ENCODE results near the gene PDE2A.

PDE2A gene

DNA sequence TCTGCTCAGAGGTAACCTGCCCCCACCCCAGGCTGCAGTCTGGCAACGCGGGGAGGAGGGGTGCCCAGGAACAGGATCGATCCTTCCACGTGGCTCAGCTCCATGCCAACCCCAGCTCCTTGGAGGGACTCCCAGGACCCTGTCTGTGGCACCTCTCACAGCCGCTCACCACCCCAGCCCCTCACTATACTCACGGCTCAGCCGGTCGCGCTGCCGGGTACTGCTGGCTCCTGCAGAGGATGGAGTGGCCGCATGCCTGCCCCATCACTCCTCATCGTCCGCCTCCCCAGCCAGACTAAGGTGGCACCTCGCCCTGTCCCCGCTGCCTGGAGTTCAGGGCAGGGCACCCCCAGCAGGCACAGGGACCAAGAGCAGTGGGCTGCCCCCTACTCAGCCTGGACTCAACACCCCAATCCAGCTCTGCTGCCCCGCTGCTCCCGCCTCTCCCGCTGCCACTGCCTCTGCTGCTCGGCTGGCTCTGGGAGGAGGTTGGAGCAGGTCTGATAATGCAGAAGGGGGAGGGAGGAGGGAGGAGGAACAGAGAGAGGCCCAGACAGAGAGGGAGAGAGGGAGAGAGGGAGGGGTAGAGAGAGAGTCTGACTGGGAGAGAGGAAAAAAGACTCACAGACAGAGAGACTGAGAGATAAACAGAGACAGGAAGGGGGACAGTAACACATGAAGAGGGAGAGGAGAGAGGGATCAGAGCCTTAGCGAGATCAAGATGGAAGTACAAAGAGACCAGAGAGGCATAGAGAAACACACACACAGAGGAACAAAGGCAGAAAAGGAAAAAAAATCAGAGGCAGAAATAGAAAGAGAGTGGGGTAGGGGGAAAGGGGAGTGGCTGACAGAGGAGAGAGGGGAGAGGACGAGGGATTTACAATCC lies at the start of gene PDE2A:
TSS of gene PDE2A (minus strand) at position 480 of the 886 bp plus-strand sequence. CDS start at position 265, 215 bp downstream.
- DNase-seq = no peak

DNA sequence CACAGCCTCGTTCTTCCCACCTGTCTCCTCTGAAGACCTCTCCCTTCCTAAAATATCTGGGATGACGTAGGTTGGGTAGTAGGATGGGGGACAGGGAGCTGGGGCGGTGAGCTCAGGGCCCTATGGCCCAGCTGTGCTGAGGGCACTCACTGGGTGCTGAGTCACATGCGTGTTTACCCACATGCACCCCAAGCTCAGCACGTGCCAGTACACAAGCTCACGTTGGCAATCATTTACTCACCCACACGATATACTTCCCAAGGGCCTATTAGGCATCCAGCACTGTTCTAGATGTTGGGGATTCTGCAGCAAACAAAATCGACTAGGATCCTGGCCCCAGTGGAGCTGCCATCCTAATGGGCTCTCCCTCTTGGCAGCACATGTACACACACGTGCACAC lies 49.3 kb upstream of the PDE2A start:
- no peak for DNase-seq

DNA sequence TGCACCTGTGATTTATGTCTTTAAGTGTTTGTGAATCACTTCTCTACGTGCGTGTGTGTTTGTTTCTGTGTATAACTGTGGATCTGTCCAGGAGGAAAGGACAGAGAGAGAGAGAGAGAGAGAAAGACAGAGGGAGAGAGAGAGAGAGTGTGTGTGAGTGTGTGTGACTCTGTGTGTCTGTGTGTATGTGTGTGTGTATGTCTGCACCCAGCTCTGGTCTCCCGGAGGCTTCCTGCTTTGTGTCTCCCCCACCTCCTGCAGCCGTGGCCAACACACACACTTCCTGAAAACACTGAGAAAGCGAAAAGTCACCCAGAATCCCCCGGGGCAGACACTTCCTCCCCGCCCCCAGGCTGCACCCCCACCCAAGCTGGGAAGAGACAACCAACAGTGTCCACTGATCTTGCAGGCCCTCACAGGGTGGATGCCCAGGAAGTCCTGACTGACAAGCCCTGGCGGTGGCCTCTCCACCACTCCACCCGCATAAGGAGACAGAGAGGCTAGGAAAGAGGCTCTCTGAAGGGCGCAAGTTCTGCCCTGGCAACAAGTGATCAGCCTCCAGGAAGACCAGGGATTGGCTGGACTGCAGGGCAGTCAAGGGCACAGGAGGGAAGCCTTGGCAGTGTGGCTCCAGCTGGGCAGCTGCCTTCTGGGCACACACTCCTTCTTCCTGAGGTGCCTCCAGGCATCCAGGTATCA lies 48.0 kb upstream of the PDE2A start:
- DNase-seq = peak; percentile 91

DNA sequence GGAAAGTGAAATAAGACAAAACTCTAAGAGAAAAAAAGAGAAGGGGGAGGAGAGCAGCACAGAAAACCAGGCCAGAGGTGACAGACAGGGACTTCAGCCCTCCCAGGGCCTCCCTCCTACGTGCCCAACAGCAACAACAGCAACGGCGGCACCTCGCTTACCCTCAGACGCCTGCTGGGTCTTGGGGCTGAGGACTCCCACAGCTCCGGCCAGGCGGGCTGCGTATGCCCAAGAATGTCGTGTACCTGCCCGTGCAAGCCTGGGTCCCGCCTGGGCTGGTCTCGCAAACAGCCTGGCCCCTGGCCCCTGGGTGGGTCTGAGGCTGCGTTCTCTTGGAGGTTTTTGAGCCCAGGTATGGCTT lies 47.4 kb upstream of the PDE2A start:
- DNase-seq = peak; percentile 40

DNA sequence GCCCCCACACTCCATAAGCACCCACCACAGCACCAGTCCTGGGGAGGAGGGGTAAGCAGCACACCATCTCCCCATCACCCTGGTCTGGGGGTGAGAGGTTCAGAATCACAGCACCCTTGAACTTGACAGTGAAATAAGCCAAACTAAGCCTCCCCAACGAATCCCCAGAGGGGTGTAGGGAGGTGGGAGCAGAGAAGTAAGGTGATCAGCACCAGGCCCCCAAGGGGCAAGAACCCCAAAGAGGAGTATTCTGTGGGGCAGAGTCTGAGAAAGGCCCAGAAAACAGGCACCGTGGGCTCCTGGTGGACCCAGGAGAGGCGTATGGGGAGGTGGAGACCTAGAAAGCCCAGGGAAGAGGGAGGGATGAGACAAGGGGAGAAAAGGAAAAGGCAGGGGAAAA lies 47.1 kb upstream of the PDE2A start:
- no peak for DNase-seq

DNA sequence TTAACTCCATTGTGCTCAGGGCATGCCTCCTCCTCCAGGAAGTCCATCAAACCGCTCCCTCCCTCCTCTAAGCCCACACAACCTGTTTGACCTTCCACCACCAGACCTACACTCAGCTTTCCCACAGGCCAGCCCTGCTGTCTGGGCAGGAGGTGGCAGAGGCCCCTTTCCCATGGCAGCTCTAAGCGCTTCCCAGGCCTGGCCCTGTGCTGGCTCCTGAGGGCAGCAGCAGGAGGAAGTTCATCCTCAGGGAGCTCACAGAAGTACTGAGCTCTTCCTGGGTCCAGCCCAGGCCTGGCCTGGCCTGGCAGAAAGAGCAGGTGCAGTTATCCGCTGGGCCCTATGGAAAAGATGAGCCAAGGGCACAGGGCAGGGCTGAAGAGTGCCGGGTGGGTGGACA lies 46.6 kb upstream of the PDE2A start:
- no peak for DNase-seq

DNA sequence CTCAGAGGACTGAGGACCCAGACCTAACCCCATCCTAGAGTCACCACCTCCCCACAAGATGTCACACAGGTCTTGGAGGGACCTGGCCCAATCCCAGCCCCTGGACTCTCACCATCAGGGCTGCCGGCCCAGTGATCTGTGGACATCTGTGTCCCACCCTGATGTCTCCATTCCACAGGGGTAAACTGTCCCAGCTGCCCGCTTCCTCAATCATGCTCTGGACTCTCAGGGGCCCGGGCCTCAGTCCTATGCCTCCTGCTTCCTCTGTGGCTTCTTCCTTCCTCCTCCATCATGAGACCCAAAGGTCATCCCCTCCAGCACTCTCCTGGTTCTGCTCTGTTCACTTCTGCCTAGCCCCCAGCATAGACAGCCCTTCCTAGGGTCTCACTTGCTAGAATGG lies 45.8 kb upstream of the PDE2A start:
- no peak for DNase-seq

DNA sequence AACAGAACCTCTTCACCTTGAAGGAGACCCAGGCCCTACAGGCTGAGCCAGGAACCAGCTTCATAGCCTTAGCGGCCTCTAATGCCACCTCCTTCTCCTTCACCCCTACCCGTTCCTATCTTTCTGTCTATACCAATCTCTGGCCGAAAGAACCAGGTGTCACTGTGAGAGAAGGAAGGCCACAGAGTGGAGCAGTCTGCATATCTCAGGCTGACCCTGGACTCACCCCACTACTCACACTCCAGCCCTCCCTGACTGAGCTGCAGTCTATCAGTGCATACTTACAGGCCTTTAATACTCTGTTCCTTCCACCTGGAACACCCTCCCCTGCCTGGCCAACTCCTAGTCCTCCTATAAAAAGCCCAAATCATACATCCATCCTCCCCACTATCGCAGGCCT lies 45.3 kb upstream of the PDE2A start:
- no peak for DNase-seq

DNA sequence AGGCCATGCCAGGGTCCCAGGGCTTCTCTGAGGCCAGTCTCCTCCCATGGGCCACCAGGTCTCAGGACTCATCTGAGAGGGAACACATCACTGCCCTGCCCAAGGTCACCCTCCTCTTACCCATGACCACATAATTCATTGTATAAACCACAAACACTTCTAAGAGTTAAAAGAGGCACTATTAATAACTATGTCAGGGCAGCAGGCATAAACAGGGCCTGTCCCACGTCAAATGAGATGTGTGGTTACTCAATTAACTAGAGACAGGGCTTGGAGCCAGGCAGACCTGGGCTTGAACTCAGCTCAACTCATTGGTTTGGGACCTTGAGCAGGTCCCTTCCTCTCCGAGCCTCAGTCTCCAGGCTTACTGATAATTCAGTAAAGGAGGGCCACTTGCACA lies 44.9 kb upstream of the PDE2A start:
- DNase-seq = no peak

DNA sequence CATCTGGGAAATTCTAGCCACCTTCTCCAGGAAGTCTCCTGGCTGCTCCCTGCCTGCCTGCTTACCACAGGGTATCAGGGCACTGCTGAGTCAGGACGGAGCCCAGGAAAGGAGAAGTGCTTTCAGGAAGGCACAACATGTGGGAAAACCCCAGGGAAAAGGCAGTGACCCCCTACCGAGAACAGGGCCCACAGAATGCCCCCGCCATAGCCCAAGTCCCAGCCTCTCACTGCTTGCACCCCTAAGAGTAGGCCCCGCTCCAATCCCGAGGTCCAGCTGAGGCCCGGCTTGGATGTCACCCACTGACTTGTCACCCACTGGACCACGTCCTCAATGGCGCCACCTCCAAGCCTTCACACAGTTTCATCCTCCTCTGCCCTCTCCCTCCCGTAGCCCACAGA lies 43.9 kb upstream of the PDE2A start:
- no peak for DNase-seq

DNA sequence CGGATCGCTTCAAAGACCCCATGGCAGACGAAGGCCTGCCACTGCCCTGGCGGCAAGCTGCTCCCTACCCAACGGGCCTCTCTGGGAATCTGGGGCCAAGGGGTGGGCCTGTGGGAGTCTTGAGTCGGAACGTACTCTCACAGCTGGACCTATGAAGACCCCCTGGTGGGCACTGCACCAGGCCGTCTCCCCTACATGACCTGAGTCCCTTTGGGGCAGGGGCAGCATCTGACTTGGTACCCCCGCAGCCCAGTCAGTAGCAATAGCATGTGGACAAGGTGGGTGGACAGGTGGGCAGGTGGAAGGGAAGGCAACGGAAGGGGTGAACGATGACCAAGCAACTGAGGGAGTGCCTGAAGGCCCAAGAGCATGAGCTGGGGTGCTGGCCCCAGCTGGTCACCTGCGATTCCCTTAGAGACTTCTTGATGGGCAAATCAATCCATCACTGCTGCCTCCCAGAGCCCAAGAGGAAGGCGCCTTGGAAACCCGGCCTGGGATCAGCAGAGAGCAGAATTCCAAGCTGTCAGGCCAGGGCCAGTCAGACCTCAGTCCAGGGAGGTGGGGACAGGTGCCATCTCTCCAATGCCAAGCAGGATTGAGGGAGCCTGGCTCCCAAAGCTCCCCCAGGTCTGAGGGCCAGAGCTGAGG lies 42.7 kb upstream of the PDE2A start:
- no peak for DNase-seq

DNA sequence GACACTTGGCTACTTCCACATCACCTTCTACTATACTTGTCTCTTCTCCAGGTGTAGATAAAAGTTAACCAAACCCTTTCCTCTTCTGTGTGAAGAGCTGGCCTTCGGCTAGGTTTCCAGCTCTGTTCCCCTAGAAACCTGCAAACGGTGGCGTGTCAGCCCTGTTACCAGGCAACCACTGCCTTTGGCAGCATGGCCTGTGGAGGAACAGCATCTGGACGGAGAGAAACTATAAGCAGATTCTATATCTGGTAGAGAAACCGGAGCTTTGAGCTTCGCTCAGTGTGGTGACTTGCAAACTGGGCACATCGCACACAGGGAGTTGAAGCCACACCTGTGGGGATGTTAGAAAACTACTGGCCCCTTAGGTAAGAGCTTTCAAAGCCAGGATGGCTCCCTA lies 42.1 kb upstream of the PDE2A start:
- DNase-seq = no peak

DNA sequence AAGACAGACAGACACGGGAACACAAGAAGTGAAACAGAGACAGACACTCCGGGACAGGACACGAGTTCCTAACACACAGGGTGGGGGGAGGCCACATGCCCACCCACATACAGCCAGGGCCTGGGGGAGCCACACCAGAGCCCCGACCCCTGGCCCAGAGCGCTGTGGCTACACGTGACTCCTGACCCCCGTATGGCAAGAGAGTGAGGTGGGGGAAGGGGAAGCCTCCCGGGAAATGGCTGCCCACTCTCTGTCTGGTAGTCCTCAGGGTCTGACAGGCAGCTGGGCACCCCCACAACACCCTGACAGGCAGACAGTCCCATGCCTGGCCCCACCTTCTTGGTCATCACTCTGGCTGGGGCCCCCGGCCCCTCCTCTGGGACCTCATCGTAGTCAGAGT lies 38.6 kb upstream of the PDE2A start:
- no peak for DNase-seq

DNA sequence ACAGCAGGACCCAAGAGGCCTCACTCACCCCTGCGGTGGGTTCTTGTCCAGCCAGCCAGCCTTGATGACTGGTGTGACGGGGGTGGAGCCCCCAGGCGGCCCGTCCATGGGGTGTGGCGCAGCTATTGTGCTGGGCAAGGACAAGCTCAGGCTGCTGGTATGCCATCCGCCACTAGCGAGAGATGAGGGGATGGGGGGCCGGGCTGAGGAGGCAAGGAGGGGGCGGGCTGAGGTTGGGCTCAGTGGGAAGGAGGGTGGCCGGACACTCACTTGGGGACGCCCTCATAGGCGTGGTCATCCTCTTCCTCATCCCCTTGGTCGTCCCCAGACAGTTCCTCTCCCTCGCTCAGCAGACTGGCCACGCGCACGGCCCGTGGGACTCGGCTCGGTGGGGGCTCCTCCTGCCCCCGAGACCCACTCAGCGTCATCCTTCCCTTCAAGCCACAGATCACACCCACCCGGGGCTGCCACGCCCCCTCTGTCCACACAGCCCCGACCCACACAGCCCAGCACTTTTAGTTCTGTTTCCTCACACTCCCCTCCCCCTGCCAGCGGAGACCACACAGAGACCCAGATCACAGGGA lies 38.0 kb upstream of the PDE2A start:
- DNase-seq = no peak

DNA sequence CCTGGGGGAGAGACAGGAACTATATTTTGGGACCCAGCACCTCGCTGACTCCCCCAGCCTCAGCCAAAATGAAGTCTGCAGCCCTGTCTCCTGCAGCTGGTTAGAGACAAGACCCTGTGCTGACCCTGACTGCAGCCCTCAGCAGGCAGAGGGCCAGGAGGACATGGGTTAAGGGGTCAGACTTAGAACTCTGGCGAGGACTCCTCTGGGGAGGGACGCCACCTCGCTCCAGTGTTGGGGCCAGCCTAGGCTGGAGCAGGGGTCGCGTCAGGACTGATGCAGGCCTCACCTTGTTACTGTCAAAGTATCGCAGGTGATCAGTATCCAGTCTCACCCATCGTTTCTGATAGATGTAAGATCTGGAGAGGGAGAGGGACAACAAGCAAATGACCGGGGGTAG lies 36.9 kb upstream of the PDE2A start:
- DNase-seq = no peak

DNA sequence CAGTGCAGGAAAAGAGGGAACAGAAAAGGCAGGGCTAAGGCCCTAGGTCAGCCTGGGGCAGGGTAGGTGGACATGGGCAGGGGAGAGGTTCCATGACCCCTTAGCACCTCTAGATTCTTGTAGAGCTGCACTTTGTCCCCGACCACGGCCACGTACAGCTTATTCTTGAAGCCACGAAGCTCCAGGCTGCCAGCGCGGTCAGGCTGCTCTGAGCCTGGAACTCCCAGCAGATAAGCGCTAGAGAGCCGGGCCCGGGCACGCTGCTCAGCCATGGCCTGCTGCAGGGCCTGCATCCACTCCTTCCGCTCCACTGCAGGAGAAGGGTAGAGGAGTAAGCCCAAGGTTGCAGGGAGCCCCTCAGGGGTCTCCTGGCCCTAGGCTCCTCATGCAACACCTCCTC lies 36.1 kb upstream of the PDE2A start:
- no peak for DNase-seq

DNA sequence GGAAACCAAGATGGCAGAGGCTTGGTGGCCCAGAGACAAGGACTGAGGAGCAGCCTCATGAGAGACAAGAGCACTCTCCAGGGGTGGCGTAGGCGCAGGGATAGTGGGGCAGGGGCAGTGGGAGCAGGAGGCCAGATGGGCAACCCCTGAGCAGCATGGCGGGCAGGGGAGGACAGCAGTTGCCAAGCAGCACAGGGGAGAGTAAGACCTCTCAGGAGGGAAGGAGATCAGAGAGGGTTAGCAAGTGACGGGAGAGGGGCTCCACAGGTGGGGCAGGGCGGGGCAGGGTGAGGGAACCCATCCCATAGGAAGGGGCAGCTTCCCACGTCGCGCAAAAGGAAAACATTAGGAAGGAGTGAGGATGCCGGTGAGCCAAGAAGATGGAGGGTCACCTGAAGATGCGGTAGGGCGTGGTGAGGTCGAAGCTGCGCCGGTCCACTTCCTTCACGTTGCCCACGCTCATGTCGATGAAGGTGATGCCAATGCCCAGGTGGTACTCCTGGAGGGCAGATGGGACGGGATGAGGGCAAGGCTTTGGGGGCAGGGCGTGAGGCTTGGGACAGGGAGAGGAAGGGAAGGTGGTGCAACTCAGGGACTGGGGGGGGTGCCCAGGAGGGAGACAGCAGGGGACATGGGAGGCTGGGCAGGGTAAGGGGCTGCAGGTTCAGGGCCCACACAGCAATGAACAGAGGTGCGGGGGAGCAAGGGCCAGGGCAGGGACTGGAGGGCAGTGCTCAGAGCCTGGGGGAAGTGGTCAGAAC lies 35.4 kb upstream of the PDE2A start:
- DNase-seq = no peak

DNA sequence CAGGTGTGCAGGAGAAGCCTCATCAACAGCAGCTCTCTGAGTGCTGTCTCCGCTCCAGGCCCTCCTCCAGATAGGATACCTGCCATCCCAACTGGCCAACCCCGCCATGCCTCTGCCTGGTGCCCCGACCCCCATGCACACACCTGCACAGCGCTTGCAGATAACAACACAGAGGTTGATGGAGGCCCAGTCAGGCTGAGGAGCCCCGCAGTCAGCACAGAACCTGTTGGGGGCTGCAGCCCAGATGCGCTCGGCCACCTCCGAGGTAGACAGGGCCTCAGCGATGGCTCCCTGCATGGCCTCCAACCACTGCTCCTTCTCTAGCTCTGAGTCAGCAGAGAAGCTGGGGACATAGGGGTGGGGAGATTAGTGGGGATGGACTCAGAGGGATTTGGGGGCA lies 32.8 kb upstream of the PDE2A start:
- no peak for DNase-seq

DNA sequence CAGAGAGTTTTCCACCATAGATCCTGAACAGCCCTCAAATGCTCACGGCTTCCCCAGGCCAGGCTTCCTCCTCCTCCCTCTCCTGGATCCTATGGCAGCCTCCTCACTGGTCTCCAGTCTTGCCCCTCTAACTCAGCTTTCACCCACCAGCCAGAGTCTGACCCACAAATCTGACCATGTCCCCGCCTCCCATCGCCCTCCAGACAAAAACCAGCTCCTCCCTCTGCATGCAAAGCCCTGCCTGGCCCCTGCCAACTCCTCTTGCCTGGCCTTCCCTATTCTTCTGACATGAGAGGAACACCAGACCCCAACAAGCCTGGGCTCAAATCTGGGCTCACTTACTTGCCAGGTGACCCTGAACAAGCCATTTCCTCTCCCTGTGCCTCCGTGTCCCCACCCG lies 32.4 kb upstream of the PDE2A start:
- DNase-seq = no peak

DNA sequence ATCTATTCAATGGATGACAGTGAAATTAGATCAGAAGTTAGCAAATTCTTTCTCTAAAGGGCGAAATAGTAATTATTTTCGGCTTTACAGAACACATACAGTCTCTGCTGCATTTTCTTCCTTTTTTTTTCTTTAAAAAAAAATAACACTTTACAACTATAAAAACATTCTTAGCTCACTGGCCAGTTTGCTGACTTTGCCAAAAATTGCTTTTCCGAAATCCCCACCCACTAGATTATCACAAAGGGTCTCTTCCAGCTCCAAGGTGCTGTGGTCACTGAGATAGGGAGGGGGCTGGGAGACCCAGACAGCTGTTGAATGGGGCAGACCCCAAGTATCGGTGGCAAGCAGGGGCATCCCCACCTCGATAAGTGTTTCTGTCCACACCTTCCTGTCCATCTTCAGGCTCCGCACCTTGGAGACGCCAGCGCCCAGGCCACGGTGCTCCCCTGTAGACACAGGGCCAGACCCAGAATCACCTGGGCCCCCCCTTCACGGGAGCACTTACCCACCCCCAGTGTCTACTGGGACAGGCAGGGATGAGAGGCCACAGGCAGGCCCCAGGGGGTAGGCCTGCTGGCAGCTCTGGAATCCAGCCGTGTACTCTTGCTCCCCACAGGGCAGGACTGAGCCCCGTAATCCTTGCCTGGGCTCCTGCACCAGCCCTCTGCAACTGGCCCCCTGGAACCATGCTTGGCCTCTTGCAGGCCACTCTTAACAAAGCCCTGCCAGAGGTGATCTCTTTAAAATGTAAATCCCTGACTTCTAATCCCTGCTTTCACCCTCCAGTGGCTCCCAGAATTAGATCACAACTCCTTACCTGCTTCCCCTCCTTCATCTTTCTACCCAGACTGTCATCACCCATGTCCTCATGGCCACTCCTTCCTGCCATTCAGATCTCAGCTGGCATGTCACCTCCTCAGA lies 31.5 kb upstream of the PDE2A start:
- no peak for DNase-seq

DNA sequence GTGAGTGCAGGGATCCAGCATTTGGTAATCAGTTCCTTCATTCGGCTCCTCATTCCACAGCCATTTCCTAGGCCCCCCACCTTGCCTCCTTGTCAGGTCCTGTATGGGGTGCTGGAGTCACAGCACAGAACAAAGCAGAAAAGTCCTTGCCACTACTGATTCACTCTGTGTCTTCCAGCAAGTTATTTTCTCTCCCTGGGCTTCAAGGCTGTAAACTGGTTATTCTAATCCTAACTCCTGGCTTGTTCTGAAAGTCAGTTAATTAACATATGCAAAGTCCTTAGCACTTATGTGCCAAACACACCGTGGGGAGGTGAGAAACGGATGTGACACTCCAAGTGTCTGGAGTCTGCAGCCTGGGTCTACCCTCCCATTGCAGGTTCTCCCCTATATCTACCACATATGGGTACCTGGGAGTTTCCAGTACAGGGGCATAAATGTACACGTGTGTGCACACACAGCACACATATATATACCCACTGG lies 30.6 kb upstream of the PDE2A start:
- DNase-seq = no peak
